HL-60 (cell line): ENCODE data around the gene FUT1.

Source experiments
- DNase-seq, 2 experiments: peaks; one replicate each; pipeline ENCODE4 v3.0.0-alpha.2; 2010 to 2020; ENCODE audit warnings: low read depth in 1 of 2, low spot score in 1 of 2
- H3K27ac ChIP-seq: fragments of 250-450 bp; sonication (Bioruptor Pico); replicated peaks from 2 replicates; pipeline ENCODE4 v1.5.1; 2020; ENCODE audit warnings: mild to moderate bottlenecking, moderate library complexity
- H3K27me3 ChIP-seq: fragments of 250-450 bp; sonication (Bioruptor Pico); 2 replicates; pipeline ENCODE4 v1.5.1; 2021; ENCODE audit warnings: mild to moderate bottlenecking, moderate library complexity; ENCODE audit not compliant: insufficient read depth, poor library complexity, severe bottlenecking
- H3K4me3 ChIP-seq: replicated peaks from 2 replicates; pipeline ENCODE4 v1.5.1; 2011; ENCODE audit warnings: mild to moderate bottlenecking, control low read depth, low read length; ENCODE audit not compliant: insufficient read depth
- GABPA ChIP-seq: IDR thresholded peaks from 2 replicates; pipeline ENCODE4 v1.6.1; 2012; ENCODE audit warnings: low read depth
- POLR2AphosphoS5 ChIP-seq: IDR thresholded peaks from 2 replicates; pipeline ENCODE4 v1.6.1; 2012; ENCODE audit warnings: low read depth
- SPI1 ChIP-seq: IDR thresholded peaks from 2 replicates; pipeline ENCODE4 v1.6.1; 2012; ENCODE audit warnings: low read depth, mild to moderate bottlenecking, borderline replicate concordance
- TF ChIP-seq, protein P1 (sequence below): IDR thresholded peaks from 2 replicates; pipeline ENCODE4 v1.6.1; 2012; ENCODE audit warnings: low read depth; ENCODE audit not compliant: insufficient replicate concordance
- TF ChIP-seq, protein P2 (sequence below): IDR thresholded peaks from one replicate; pipeline ENCODE4 v1.5.1; 2011; ENCODE audit warnings: low read length, control low read depth, inconsistent platforms; ENCODE audit not compliant: insufficient read depth

The FUT1 gene

DNA sequence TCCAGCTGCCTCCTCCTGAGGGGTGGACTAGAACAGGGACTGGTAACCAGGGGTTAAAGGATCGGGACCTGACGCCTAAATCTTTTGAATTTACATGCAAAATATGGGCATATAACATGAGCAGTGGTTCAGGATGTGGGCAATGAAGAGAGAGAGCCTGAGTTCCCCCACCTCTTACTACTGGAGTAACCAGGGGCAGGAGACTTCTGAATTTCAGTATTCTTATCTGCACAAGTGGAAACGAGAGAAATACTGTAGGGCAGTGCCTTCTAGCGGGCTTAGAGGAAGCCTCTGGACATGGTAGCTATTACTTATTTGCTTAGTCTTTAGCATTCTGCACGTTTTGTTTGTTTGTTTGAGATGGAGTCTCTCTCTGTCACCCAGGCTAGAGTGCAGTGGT is 32.1 kb upstream of the FUT1 start:
- H3K4me3 ChIP-seq: no peak overlapping the region
- DNase-seq: no peak
- TF ChIP-seq GABPA: no peak
- TF ChIP-seq SPI1: no peak
- TF ChIP-seq, protein P1, sequence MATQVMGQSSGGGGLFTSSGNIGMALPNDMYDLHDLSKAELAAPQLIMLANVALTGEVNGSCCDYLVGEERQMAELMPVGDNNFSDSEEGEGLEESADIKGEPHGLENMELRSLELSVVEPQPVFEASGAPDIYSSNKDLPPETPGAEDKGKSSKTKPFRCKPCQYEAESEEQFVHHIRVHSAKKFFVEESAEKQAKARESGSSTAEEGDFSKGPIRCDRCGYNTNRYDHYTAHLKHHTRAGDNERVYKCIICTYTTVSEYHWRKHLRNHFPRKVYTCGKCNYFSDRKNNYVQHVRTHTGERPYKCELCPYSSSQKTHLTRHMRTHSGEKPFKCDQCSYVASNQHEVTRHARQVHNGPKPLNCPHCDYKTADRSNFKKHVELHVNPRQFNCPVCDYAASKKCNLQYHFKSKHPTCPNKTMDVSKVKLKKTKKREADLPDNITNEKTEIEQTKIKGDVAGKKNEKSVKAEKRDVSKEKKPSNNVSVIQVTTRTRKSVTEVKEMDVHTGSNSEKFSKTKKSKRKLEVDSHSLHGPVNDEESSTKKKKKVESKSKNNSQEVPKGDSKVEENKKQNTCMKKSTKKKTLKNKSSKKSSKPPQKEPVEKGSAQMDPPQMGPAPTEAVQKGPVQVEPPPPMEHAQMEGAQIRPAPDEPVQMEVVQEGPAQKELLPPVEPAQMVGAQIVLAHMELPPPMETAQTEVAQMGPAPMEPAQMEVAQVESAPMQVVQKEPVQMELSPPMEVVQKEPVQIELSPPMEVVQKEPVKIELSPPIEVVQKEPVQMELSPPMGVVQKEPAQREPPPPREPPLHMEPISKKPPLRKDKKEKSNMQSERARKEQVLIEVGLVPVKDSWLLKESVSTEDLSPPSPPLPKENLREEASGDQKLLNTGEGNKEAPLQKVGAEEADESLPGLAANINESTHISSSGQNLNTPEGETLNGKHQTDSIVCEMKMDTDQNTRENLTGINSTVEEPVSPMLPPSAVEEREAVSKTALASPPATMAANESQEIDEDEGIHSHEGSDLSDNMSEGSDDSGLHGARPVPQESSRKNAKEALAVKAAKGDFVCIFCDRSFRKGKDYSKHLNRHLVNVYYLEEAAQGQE: no peak
- H3K27me3 ChIP-seq: no peaks in the 10 kb centered on the region
- no peak overlapping the region for H3K27ac ChIP-seq

DNA sequence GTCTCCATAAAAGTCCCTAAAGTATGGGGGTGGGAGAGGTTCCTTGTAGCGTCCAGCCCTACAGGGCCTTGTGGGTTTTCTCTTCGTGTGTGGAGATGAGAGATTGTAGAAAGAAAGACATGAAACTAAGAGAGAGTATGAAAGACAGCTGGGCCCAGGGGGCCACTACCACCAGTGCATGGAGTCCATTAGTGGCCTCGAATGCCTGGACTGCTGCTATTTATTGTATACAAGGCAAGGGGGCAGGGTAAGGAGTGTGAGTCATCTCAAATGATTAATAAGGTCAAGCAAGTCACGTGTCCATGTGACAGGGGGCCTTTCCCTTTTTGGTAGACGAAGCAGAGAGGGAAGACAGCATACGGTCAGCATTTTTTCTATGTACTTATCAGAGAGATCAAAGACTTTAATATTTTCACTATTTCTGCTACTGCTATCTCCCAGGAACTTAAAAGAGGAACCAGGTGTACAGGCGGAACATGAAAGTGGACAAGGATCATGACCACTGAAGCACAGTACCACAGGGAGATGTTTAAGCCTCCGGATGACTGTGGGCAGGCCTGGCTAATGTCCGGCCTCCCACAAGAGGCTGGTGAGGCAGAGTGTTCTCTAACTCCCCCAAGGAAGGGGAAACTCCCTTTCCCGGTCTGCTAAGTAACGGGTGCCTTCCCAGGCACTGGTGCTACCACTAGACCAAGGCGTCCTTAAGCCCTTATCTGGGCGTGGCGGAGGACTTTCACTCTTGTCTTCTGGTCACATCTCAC is 28.4 kb upstream of the FUT1 start:
- TF ChIP-seq GABPA (no peak), POLR2AphosphoS5 (no peak)
- no peak overlapping the region for H3K27ac ChIP-seq
- no peak overlapping the region for H3K4me3 ChIP-seq
- DNase-seq: no peak
- H3K27me3 ChIP-seq: no peaks in the 10 kb centered on the region

DNA sequence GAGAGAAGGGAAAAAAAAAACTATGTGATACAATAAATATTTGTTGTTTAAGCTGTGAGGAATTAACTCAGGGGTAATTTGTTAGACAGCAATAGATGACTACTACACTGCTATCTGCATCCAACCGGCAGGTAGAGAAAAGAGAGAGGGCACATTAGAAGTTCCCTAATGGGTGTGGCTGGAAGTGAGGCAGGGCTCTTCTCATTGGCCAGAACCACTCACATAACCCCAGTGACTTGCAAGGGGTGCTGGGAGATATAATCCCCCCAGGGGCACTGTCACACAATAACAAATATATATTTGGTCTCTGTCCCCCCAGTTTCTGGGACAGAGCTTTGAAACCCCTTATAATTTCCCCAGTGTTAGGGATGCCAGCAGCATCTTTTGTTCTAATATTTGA is 27.2 kb upstream of the FUT1 start:
- no peak overlapping the region for H3K4me3 ChIP-seq
- DNase-seq: no peak
- no peaks in the 10 kb centered on the region for H3K27me3 ChIP-seq
- TF ChIP-seq, protein P1: no peak
- no peak for TF ChIP-seq POLR2AphosphoS5
- no peak overlapping the region for H3K27ac ChIP-seq

DNA sequence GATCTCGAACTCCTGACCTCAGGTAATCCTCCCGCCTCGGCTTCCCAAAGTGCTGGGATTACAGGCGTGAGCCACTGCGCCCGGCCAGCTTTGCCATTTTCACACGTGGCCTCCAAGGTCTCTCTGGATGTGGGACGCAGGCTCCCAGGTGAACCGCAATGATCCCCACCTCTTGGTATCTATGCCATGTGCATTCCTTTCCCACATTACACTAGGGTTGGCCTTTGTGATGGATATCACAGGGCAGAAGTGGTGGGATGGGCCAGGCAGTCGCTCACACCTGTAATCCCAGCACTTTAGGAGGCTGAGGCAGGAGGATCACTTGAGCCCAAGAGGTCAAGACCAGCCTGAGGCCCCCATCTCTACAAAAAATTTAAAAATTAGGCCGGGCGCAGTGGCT is 25.3 kb upstream of the FUT1 start:
- no peak overlapping the region for H3K4me3 ChIP-seq
- DNase-seq: no peak
- H3K27me3 ChIP-seq: no peaks in the 10 kb centered on the region
- no peak overlapping the region for H3K27ac ChIP-seq
- TF ChIP-seq GABPA (no peak), SPI1 (no peak), POLR2AphosphoS5 (no peak)
- TF ChIP-seq, protein P1: no peak
- TF ChIP-seq, protein P2, sequence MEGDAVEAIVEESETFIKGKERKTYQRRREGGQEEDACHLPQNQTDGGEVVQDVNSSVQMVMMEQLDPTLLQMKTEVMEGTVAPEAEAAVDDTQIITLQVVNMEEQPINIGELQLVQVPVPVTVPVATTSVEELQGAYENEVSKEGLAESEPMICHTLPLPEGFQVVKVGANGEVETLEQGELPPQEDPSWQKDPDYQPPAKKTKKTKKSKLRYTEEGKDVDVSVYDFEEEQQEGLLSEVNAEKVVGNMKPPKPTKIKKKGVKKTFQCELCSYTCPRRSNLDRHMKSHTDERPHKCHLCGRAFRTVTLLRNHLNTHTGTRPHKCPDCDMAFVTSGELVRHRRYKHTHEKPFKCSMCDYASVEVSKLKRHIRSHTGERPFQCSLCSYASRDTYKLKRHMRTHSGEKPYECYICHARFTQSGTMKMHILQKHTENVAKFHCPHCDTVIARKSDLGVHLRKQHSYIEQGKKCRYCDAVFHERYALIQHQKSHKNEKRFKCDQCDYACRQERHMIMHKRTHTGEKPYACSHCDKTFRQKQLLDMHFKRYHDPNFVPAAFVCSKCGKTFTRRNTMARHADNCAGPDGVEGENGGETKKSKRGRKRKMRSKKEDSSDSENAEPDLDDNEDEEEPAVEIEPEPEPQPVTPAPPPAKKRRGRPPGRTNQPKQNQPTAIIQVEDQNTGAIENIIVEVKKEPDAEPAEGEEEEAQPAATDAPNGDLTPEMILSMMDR: no peak
